Cardiac fibroblast (primary cell): ENCODE measurements around the gene SLCO1B1.
"Not testable (repeated sequence)": the region's sequence is repeated elsewhere in the genome, so short reads cannot be mapped to it uniquely, and the experiment has no call there.

Experiments
- DNase-seq, 2 donors: peaks; one replicate each; pipeline versions ENCODE4 v3.0.0 to v3.0.0-alpha.2; 2010; ENCODE audit warnings: low read depth in 2 of 2
- H3K4me3 ChIP-seq, 2 donors: replicated peaks in 1 of 2; 1 replicate in 1 of 2; 2 replicates in 1 of 2; pipeline ENCODE4 v1.5.1; 2011; ENCODE audit warnings: low read depth in 2 of 2, low read length in 2 of 2, mild to moderate bottlenecking in 2 of 2, moderate library complexity in 1 of 2
- TF ChIP-seq, protein P1 (sequence below): IDR thresholded peaks from one replicate; pipeline ENCODE4 v1.5.1; 2011; ENCODE audit warnings: low read depth, mild to moderate bottlenecking, low read length, inconsistent platforms

The SLCO1B1 gene

DNA sequence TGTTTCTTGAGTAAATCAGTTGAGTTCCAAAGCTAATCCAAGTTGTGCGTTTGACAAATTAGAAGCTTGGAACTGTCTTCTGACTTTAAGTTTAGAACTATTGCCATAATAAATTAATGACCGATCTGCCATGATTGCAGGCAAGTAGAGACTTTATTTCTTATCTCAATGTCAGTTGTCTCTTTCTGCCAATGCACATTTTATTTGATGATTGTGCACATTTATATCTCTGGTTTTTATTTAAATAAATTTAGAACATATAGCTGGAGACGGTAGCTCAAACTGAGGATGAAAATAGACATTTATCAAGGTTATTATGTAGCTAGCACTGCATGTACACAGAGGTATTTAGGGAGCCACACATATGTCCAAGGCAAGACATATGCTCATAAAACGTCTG, 34.1 kb downstream of the SLCO1B1 start:
- H3K4me3 ChIP-seq: no peak overlapping the region
- DNase-seq: no peak
- TF ChIP-seq, protein P1, sequence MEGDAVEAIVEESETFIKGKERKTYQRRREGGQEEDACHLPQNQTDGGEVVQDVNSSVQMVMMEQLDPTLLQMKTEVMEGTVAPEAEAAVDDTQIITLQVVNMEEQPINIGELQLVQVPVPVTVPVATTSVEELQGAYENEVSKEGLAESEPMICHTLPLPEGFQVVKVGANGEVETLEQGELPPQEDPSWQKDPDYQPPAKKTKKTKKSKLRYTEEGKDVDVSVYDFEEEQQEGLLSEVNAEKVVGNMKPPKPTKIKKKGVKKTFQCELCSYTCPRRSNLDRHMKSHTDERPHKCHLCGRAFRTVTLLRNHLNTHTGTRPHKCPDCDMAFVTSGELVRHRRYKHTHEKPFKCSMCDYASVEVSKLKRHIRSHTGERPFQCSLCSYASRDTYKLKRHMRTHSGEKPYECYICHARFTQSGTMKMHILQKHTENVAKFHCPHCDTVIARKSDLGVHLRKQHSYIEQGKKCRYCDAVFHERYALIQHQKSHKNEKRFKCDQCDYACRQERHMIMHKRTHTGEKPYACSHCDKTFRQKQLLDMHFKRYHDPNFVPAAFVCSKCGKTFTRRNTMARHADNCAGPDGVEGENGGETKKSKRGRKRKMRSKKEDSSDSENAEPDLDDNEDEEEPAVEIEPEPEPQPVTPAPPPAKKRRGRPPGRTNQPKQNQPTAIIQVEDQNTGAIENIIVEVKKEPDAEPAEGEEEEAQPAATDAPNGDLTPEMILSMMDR: no peak

DNA sequence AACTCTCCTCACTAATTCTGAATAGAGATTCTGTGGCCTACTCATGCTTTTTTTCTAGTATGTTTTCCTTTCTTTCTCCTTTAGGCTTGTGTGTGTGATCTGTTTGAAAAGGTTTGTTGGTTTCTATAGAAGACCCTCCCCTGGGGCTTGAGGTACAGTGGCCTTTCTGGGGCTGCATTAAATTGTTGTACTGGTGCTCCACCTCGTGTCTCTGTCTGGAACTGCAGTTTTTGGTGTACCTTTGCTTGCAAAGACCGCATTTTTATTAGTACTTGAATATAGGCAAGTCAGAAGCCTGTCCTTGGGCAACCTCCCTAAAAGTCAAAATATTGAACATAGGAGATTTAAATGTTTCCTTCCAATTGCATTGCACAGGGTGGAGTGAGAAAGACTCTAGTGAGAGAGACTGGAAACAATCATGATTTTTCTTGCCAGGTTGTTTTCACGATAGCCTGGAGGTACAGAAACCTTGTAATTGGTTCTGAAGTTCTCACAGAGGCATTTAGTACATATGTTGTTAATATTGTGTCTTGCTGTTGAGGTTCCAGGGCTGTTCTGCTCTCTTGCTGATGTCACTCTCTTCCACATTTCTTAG, 39.0 kb downstream of the SLCO1B1 start:
- peak; percentile 61 to 66 for DNase-seq
- TF ChIP-seq, protein P1: peak; percentile 77
- H3K4me3 ChIP-seq: no peak overlapping the region

DNA sequence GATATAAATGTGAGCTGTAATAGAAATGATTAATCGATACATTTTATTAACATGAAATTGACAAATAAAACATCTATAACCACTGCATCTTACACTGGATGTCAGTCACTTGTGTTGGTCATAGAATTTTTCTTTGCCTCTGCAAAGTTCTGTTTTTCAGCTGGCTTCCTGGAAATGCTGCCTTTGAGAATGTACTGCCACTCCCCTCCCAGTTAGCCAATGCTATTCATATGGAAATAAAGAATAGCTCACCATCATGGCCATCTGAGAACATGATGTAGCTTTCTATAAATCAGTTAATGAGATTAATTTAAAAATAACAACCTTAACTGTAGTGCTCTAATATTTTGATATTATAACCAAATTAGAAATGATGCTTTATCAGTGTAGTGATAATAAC, 41.1 kb downstream of the SLCO1B1 start:
- TF ChIP-seq, protein P1: no peak
- no peak overlapping the region for H3K4me3 ChIP-seq
- no peak for DNase-seq

DNA sequence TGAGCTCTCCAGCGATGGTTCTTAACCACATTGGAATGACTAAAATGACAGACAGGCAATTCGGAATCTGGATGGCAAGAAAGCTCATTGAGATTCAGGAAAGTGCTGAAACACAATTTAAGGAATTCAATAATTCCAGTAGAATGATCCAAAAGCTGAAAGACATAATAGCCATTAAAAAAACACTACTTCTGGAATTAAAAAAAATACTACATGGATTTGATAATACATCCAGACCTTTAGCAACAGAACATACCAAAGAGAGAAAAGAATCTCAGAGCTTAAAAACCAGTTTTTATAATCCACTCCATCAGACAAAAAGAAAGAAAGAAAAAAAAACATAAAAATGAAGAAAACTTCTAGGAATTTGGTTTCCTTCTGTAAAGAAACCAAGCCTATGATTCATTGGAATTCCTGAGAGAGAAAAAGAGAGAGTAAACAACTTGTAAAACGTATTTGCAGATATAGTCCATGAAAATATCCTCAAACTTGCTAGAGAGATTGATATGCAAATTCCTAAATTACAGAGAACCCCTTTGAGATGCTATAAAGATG, 52.8 kb downstream of the SLCO1B1 start:
- TF ChIP-seq, protein P1: no peak
- DNase-seq: peak in 1 of 2 donors; percentile 26
- H3K4me3 ChIP-seq: no peak overlapping the region

DNA sequence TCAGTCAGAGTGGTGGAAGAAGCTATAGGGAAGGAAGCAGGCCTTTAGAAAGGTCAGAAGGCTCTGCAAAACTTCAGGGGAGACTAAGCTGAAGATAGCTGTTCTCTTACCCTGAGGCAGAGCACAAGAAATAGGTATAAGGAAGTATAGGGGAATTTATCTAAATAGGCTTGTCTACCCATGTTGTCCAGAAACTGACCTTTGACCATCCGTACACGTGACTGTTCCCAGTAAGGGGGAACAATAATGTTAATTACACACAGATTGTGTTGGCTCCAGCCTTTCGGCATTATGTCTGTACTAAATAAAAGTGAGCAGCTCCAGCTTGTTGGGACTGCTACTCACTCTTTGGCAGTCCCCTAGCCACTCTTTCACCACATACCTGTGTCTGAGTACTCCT, 59.0 kb downstream of the SLCO1B1 start:
- TF ChIP-seq, protein P1: no peak
- DNase-seq: no peak

DNA sequence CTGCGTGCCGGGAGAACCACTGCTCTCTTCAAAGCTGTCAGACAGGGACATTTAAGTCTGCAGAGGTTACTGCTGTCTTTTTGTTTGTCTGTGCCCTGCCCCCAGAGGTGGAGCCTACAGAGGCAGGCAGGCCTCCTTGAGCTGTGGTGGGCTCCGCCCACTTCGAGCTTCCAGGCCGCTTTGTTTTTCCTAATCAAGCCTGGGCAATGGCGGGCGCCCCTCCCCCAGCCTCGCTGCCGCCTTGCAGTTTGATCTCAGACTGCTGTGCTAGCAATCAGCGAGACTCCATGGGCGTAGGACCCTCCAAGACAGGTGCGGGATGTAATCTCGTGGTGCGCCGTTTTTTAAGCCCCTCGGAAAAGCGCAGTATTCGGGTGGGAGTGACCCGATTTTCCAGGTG, 83.4 kb downstream of the SLCO1B1 start:
- not testable (repeated sequence) for DNase-seq, H3K4me3 ChIP-seq

More for the DNA sequence above, 59.0 kb downstream of the SLCO1B1 start:
- no peak overlapping the region for H3K4me3 ChIP-seq

DNA sequence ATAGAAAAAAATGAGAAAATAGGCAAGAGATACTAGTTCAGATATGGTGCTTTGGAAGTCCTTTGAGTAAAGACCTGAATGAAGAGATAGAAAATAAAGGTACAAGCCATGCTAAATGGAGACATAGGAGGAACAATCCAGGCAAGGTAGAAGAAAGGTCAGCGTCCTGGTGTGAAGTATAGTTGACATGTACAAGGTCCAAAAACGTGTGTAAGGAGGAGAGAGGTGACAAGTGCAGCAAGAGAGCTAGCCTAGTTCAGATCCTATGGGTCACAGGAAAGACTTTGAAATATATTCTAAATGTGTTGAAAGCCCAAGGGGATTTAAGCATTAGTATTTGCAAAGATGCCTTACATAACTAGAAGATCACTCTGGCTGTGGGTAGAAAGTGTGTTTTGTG, 88.2 kb downstream of the SLCO1B1 start:
- no peak overlapping the region for H3K4me3 ChIP-seq
- no peak for DNase-seq
- TF ChIP-seq, protein P1: no peak
